Measurements from ENCODE around the gene ABHD17C.

The ABHD17C gene

DNA sequence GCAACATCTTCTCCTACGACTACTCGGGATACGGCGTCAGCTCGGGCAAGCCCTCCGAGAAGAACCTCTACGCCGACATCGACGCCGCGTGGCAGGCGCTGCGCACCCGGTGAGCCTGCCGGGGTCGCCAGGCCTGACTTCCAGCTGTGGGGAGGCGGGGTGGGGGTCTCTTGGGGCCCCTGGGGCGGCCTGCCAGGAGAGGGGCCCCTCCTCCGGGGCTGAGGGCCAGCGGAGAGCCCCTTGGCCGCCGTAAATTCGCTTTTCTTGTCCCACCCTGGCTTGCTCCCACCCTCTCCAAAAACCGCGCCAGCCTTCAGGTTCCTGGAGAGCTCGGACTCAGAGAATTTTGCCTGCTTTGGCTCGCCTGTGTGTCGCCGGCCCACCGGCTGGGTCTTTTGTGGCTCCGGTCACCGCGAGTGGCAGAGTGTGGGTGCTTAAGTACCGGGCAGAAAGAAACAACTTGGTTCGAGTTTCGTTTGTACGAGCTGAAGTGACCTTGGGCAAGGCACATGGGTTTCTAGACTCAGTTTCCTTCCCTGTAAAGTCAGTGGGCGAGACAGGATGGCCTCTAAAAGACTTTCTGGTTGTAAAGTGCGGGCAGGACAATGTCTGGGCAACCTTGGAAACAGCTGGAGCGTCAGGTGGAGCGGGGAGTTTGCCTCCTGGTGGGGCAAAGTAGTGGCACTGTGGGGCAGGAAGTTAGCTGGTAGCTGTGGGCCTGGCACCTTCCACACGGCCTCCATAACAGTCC lies 976 bp downstream of the ABHD17C start:
- H2AFZ ChIP-seq (ENCODE audit: insufficient read depth, low read length, poor library complexity): peak overlapping the region; percentile 96

DNA sequence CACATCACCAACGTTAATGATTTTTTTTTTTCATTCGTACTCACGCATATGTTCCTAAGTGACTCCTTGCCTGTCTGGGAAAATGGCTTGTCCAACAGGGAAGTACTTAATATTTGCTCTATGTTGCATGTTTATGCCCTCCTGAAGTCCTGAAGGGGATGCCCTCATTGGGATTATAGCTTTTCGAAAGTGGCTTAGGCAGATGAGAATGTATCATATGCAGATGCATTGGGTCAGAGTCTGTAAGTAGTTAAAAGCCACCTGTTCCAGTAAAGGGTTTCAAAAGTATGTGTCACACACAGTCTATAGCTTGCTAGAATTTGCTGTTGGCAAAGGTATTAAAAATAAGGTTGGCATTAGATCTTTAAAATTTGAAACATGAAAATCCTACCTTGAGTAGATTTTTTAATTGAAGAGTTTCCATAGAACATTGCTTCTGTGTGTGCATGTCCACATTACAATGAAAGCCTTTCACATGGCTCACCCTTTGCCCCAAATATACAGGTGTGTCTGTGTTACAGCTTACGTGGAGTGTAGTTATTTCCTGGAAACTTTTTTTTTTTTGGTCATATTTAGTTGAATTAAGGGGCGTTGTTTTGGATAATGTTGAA lies 2.1 kb downstream of the ABHD17C start:
- H3K79me2 ChIP-seq (ENCODE audit: control insufficient read depth, insufficient read depth, low read length, poor library complexity): peaks cover 7% of the 10 kb centered on the region
- no peak overlapping the region for H2BK12ac ChIP-seq (ENCODE audit: low read length)
- no peak overlapping the region for H3K27ac ChIP-seq (ENCODE audit: low read depth, low read length)
- H4K8ac ChIP-seq (ENCODE audit: low read depth, low read length): no peak overlapping the region
- no peak overlapping the region for H2AK5ac ChIP-seq (ENCODE audit: low read length)
- no peak overlapping the region for H4K91ac ChIP-seq (ENCODE audit: low read depth, low read length)
- no peak overlapping the region for H3K18ac ChIP-seq (ENCODE audit: low read length)
- H3K4me2 ChIP-seq (ENCODE audit: low read length): peak overlapping the region; percentile 87
- no peak overlapping the region for H3K23ac ChIP-seq (ENCODE audit: low read length)
- H3K4ac ChIP-seq (ENCODE audit: low read depth, low read length): no peak overlapping the region
- no peak overlapping the region for H2BK5ac ChIP-seq (ENCODE audit: low read depth, low read length, poor library complexity)
- no peaks in the 10 kb centered on the region for H3K36me3 ChIP-seq (ENCODE audit: control insufficient read depth in 1 of 2, insufficient read depth in 2 of 2, low read length in 2 of 2)
- H3K4me1 ChIP-seq (ENCODE audit: control insufficient read depth in 1 of 2, insufficient read depth in 2 of 2, low read length in 2 of 2): peaks cover 7 to 14% of the 10 kb centered on the region in 2 experiments
- H3K27me3 ChIP-seq (ENCODE audit: insufficient read depth, low read length): no peaks in the 10 kb centered on the region
- peaks cover 15% of the 10 kb centered on the region for H3K79me1 ChIP-seq (ENCODE audit: low read length)
- no peak overlapping the region for H4K12ac ChIP-seq (ENCODE audit: low read depth, low read length)
- H3K4me3 ChIP-seq (ENCODE audit: low read depth, low read length): no peak overlapping the region
- no peak overlapping the region for H3K9ac ChIP-seq (ENCODE audit: low read length)
- H3K14ac ChIP-seq (ENCODE audit: low read length): no peak overlapping the region
- 100% methylated on average over 1 of the region's 6 CpGs for WGBS (ENCODE audit: extremely low coverage, insufficient coverage, insufficient read length)
- no peaks in the 10 kb centered on the region for H3K9me3 ChIP-seq (ENCODE audit: insufficient read depth, low read depth, low read length)
- no peak overlapping the region for H2AFZ ChIP-seq (ENCODE audit: insufficient read depth, low read length, poor library complexity)
- no peak for DNase-seq
- H2BK120ac ChIP-seq (ENCODE audit: insufficient read depth, low read length, poor library complexity): no peak overlapping the region

More for the DNA sequence above, 976 bp downstream of the ABHD17C start:
- Histone ChIP-seq H3K4me3 (ENCODE audit: low read depth, low read length) (peak overlapping the region; percentile 89), H3K23ac (ENCODE audit: low read length) (no peak overlapping the region), H3K36me3 (ENCODE audit: control insufficient read depth in 1 of 2, insufficient read depth in 2 of 2, low read length in 2 of 2) (no peaks in the 10 kb centered on the region), H4K12ac (ENCODE audit: low read depth, low read length) (peak overlapping the region; percentile 80), H3K79me1 (ENCODE audit: low read length) (peaks cover 15% of the 10 kb centered on the region), H3K18ac (ENCODE audit: low read length) (peak overlapping the region; percentile 100), H3K14ac (ENCODE audit: low read length) (peak overlapping the region; percentile 59), H3K9me3 (ENCODE audit: insufficient read depth, low read depth, low read length) (no peaks in the 10 kb centered on the region), H2BK120ac (ENCODE audit: insufficient read depth, low read length, poor library complexity) (no peak overlapping the region), H4K91ac (ENCODE audit: low read depth, low read length) (peak overlapping the region; percentile 98), H3K27ac (ENCODE audit: low read depth, low read length) (no peak overlapping the region), H3K9ac (ENCODE audit: low read length) (peak overlapping the region; percentile 70), H2AK5ac (ENCODE audit: low read length) (peak overlapping the region; percentile 62), H2BK12ac (ENCODE audit: low read length) (peak overlapping the region; percentile 11), H3K4ac (ENCODE audit: low read depth, low read length) (peak overlapping the region; percentile 9), H3K27me3 (ENCODE audit: insufficient read depth, low read length) (no peaks in the 10 kb centered on the region), H3K79me2 (ENCODE audit: control insufficient read depth, insufficient read depth, low read length, poor library complexity) (peaks cover 7% of the 10 kb centered on the region), H2BK5ac (ENCODE audit: low read depth, low read length, poor library complexity) (peak overlapping the region; percentile 9), H3K4me1 (ENCODE audit: control insufficient read depth in 1 of 2, insufficient read depth in 2 of 2, low read length in 2 of 2) (peaks cover 2 to 8% of the 10 kb centered on the region in 2 experiments), H4K8ac (ENCODE audit: low read depth, low read length) (peak overlapping the region; percentile 94), H3K4me2 (ENCODE audit: low read length) (peak overlapping the region; percentile 87)
- no CpG with 5 or more reads among the region's 43 CpGs for WGBS (ENCODE audit: extremely low coverage, insufficient coverage, insufficient read length)
- DNase-seq: peak in 1 of 2 donors; percentile 42

DNA sequence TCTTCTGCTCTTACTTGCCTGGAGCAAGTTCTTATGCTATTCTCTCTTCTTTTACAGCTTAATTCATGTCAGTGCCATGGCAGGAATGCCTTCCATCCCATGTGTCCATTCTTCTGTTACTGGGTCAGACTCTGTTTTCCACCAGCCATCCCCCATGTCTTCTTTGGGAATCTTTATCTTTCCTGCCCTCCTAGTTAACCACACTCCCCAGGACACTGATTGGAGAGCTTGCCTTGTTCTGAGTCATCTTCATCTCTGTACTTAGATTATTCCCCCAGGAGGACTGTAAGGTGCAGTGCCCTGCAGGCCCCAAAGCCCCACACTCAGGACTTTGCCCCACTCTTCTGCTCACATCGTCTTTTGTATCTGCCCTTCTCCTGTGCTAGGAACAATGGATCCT lies 3.6 kb downstream of the ABHD17C start:
- Histone ChIP-seq H2BK5ac (ENCODE audit: low read depth, low read length, poor library complexity) (no peak overlapping the region), H3K79me2 (ENCODE audit: control insufficient read depth, insufficient read depth, low read length, poor library complexity) (peaks cover 7% of the 10 kb centered on the region), H2BK120ac (ENCODE audit: insufficient read depth, low read length, poor library complexity) (no peak overlapping the region), H4K91ac (ENCODE audit: low read depth, low read length) (no peak overlapping the region), H3K14ac (ENCODE audit: low read length) (no peak overlapping the region), H3K4me1 (ENCODE audit: control insufficient read depth in 1 of 2, insufficient read depth in 2 of 2, low read length in 2 of 2) (peaks cover 7 to 15% of the 10 kb centered on the region in 2 experiments), H3K9me3 (ENCODE audit: insufficient read depth, low read depth, low read length) (no peaks in the 10 kb centered on the region), H4K8ac (ENCODE audit: low read depth, low read length) (no peak overlapping the region), H3K27me3 (ENCODE audit: insufficient read depth, low read length) (no peaks in the 10 kb centered on the region), H3K23ac (ENCODE audit: low read length) (no peak overlapping the region), H3K4me2 (ENCODE audit: low read length) (no peak overlapping the region), H4K12ac (ENCODE audit: low read depth, low read length) (no peak overlapping the region), H3K9ac (ENCODE audit: low read length) (no peak overlapping the region), H3K27ac (ENCODE audit: low read depth, low read length) (no peak overlapping the region), H3K79me1 (ENCODE audit: low read length) (peaks cover 15% of the 10 kb centered on the region), H2AK5ac (ENCODE audit: low read length) (no peak overlapping the region), H3K18ac (ENCODE audit: low read length) (no peak overlapping the region), H3K36me3 (ENCODE audit: control insufficient read depth in 1 of 2, insufficient read depth in 2 of 2, low read length in 2 of 2) (no peaks in the 10 kb centered on the region), H3K4me3 (ENCODE audit: low read depth, low read length) (no peak overlapping the region), H2AFZ (ENCODE audit: insufficient read depth, low read length, poor library complexity) (no peak overlapping the region), H2BK12ac (ENCODE audit: low read length) (no peak overlapping the region), H3K4ac (ENCODE audit: low read depth, low read length) (no peak overlapping the region)
- WGBS (ENCODE audit: extremely low coverage, insufficient coverage, insufficient read length): no CpG with 5 or more reads among the region's 1 CpG
- DNase-seq: no peak

DNA sequence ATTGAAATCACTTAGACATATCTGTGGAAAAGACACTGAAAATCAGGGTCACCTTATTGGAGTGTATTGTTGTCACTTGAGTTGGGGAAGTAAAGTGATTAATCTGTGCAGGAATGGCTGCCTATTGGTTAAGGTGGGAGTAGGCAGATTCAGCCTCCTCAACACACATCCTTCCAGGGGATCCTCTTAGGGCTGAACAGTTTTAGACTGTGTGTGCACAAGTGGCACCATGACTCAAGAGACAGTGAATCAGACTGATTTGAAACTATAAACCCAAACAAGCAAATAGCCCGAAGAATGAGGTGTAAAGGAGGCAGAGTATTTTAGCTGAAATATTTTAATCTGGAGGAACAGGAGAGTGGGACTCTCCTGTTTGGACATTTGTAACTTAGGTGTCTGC lies 4.9 kb downstream of the ABHD17C start:
- no peak overlapping the region for H3K14ac ChIP-seq (ENCODE audit: low read length)
- no peak overlapping the region for H2AK5ac ChIP-seq (ENCODE audit: low read length)
- no peak overlapping the region for H3K4me3 ChIP-seq (ENCODE audit: low read depth, low read length)
- no peak overlapping the region for H3K4ac ChIP-seq (ENCODE audit: low read depth, low read length)
- H3K27ac ChIP-seq (ENCODE audit: low read depth, low read length): no peak overlapping the region
- H3K18ac ChIP-seq (ENCODE audit: low read length): no peak overlapping the region
- no peaks in the 10 kb centered on the region for H3K27me3 ChIP-seq (ENCODE audit: insufficient read depth, low read length)
- H3K36me3 ChIP-seq (ENCODE audit: control insufficient read depth in 1 of 2, insufficient read depth in 2 of 2, low read length in 2 of 2): no peaks in the 10 kb centered on the region
- H4K8ac ChIP-seq (ENCODE audit: low read depth, low read length): no peak overlapping the region
- H4K12ac ChIP-seq (ENCODE audit: low read depth, low read length): no peak overlapping the region
- no peak overlapping the region for H2AFZ ChIP-seq (ENCODE audit: insufficient read depth, low read length, poor library complexity)
- no peak overlapping the region for H3K9ac ChIP-seq (ENCODE audit: low read length)
- H3K79me2 ChIP-seq (ENCODE audit: control insufficient read depth, insufficient read depth, low read length, poor library complexity): peaks cover 7% of the 10 kb centered on the region
- H2BK120ac ChIP-seq (ENCODE audit: insufficient read depth, low read length, poor library complexity): no peak overlapping the region
- H2BK5ac ChIP-seq (ENCODE audit: low read depth, low read length, poor library complexity): no peak overlapping the region
- no peaks in the 10 kb centered on the region for H3K9me3 ChIP-seq (ENCODE audit: insufficient read depth, low read depth, low read length)
- H4K91ac ChIP-seq (ENCODE audit: low read depth, low read length): no peak overlapping the region
- H2BK12ac ChIP-seq (ENCODE audit: low read length): no peak overlapping the region
- WGBS (ENCODE audit: extremely low coverage, insufficient coverage, insufficient read length): no CpG with 5 or more reads among the region's 1 CpG
- no peak overlapping the region for H3K23ac ChIP-seq (ENCODE audit: low read length)
- no peak overlapping the region for H3K4me2 ChIP-seq (ENCODE audit: low read length)
- H3K4me1 ChIP-seq (ENCODE audit: control insufficient read depth in 1 of 2, insufficient read depth in 2 of 2, low read length in 2 of 2): peaks cover 7 to 15% of the 10 kb centered on the region in 2 experiments
- H3K79me1 ChIP-seq (ENCODE audit: low read length): peaks cover 10% of the 10 kb centered on the region
- DNase-seq: no peak
